ENCODE measurements around the gene TNNT1. TPM values are rescaled to one million over a fixed set of nuclear protein-coding genes. Genes with fewer than 3 reads are reported as not detected.

Gene TNNT1
- total and polyA plus RNA-seq, 2 experiments from 2014 or later, result 11.5 to 32.1 TPM

DNA sequence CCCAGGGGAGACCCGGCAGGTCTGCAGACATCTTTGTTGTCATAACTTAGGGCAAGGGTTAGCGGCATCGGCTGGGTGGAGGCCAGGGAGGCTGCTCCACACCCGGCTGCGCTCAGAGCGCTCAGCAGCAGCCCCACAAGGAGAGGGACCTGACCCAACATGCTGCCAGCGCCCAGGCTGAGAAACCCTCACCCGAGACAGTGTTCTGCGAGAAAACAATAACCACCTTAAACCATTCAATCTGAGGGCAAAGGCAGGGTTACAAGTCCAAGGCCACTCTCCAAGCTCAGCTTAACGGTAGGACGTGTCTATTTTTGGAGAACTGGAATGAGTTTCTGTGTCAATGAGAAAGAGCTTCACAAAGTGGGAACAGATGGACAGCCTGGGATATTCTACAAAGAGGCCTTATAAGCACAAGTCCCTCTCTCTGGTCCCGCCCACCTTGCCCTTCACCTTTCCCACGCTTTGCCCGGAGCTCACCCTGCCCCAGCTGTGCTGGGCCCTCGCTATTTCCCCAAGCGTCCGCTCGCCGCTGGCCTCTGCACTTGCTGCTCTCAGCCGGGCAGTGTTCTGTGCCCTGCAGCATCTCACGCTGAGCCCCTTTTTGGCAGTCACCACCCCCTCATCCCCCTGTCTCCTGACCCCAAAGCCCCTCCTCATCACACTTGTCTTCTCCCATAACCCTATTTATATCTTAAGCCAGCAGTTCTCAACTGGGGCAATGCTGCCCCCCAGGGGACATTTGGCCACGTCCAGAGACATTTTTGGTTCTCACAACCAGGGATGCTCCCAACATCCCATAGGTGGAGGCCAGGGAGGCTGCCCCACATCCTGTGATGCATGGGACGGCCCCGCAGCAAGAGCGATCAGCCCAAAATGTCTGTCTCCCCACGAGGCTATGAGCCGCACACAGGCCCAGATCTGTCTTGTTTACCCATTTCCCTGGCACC is 49.2 kb downstream of the TNNT1 start:
- Histone ChIP-seq H3K27ac (no peak overlapping the region), H3K4me3 (no peak overlapping the region), H3K4me2 (no peak overlapping the region), H3K79me2 (peaks cover 13% of the 10 kb centered on the region), H3K36me3 (replicated peaks; ENCODE audit: insufficient read depth, low read depth) (no peaks in the 10 kb centered on the region), H3K9me2 (replicated peaks; ENCODE audit: insufficient read depth) (no peaks in the 10 kb centered on the region), H3K9me3 (ENCODE audit: low read depth) (no peaks in the 10 kb centered on the region), H4K20me1 (ENCODE audit: insufficient read depth, poor library complexity, severe bottlenecking) (peaks cover 2% of the 10 kb centered on the region), H2AFZ (no peak overlapping the region), H3K4me1 (ENCODE audit: insufficient read depth) (no peaks in the 10 kb centered on the region), H3K27me3 (no peaks in the 10 kb centered on the region)
- DNase-seq (ENCODE audit: low spot score), result no peak
- WGBS (ENCODE audit: low lambda C conversion rate, missing lambda C conversion rate), result 94% methylated on average over 24 of the region's 27 CpGs
- TF ChIP-seq, protein P1, sequence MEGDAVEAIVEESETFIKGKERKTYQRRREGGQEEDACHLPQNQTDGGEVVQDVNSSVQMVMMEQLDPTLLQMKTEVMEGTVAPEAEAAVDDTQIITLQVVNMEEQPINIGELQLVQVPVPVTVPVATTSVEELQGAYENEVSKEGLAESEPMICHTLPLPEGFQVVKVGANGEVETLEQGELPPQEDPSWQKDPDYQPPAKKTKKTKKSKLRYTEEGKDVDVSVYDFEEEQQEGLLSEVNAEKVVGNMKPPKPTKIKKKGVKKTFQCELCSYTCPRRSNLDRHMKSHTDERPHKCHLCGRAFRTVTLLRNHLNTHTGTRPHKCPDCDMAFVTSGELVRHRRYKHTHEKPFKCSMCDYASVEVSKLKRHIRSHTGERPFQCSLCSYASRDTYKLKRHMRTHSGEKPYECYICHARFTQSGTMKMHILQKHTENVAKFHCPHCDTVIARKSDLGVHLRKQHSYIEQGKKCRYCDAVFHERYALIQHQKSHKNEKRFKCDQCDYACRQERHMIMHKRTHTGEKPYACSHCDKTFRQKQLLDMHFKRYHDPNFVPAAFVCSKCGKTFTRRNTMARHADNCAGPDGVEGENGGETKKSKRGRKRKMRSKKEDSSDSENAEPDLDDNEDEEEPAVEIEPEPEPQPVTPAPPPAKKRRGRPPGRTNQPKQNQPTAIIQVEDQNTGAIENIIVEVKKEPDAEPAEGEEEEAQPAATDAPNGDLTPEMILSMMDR (IDR thresholded peaks at IDR 0.05; ENCODE audit: poor library complexity), result peak; percentile 11
- TF ChIP-seq EZH2 (IDR thresholded peaks at IDR 0.05; ENCODE audit: borderline replicate concordance), result no peak

DNA sequence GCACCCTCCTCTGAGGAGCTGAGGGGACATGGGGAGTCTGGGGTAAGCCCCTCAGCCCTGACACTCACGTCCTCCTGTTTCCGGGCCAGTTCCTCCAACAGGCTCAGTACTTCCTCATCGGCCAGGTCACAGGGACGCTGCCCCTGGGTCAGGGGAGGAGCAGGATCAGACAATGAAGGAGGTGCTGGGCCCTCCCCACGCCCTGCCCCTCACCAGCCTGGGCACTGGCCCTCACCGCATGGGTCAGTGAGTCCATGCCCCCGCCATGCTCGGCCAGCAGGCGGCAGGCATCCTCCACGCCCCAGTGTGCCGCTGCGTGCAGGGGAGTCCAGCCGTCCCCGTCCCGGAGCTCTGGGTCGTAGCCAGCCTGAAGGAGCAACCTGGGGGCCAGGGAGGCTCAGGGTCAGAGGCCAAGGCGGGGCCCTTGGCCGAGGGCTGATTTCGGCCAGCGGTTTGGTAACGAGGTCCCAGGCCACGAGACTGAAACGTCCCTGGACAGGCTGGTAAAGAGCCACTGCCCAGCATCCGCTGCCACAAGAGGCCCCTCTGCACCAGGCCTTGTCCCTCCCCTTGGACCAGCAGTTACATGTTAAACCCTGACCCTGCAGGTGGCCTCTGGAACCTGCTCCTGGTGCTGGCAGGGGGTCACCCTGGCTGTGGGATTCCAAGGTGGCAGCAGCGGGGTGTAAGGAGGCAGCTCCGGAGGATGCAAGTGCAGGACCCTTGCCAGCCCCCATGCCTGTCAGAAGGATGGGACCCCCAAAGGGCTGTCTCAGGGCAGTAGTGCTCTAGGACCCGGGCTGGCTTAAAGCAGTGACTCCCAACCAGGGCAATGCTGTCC is 50.1 kb downstream of the TNNT1 start:
- DNase-seq (ENCODE audit: low spot score), result no peak
- Histone ChIP-seq H3K36me3 (replicated peaks; ENCODE audit: insufficient read depth, low read depth) (no peaks in the 10 kb centered on the region), H3K79me2 (peaks cover 13% of the 10 kb centered on the region), H3K27ac (no peak overlapping the region), H3K4me1 (ENCODE audit: insufficient read depth) (no peaks in the 10 kb centered on the region), H4K20me1 (ENCODE audit: insufficient read depth, poor library complexity, severe bottlenecking) (peaks cover 2% of the 10 kb centered on the region), H3K27me3 (no peaks in the 10 kb centered on the region), H3K4me3 (no peak overlapping the region), H3K9me3 (ENCODE audit: low read depth) (no peaks in the 10 kb centered on the region), H2AFZ (no peak overlapping the region), H3K9me2 (replicated peaks; ENCODE audit: insufficient read depth) (no peaks in the 10 kb centered on the region), H3K4me2 (no peak overlapping the region)
- 96% methylated on average over 26 of the region's 27 CpGs for WGBS (ENCODE audit: low lambda C conversion rate, missing lambda C conversion rate)
- TF ChIP-seq, protein P1 (IDR thresholded peaks at IDR 0.05; ENCODE audit: poor library complexity), result no peak
- no peak for TF ChIP-seq EZH2 (IDR thresholded peaks at IDR 0.05; ENCODE audit: borderline replicate concordance)
- TF ChIP-seq EZH2phosphoT487 (IDR thresholded peaks at IDR 0.05; ENCODE audit: low read depth, severe bottlenecking, unreplicated experiment), result no peak

DNA sequence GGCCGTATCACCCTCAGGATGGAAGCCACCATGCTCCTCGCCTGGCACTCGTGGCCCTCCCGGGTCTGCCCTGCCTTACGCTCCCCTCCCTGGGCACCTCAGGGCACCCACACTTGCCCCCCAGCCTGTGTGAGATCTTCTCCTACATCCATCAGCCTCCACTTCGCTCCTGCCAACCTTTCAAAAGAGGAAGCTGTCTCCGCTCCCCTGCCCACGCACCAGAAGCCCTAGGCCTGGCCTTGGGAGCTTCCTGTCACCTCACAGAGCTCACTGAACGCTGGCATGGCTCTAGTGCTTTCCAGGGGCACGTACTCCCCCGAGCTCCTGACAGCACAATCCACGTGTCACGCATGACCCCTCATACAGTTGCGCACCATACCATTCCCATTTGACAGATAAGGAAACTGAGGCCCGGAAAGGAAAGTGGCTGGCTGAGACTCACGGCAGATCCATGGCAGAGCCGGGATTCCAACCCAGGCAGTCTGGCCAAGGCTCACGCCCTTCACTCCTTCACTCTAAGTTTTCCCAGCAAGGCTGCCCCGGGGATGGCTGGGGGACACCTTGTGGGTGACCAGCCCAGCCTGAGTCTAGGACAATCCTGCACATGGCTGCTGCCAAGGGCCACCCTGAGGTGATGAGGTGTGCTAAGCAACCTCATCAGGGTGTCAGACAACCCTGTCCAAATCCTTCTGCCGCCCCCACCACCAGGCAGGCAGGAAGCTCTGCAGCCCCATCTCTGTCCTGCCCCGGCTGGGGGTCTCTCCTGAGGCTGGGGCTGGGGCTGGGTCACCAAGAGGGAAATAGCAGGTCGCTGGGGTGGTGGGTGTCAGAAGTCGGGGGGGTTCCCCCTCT is 50.9 kb downstream of the TNNT1 start:
- TF ChIP-seq, protein P1 (IDR thresholded peaks at IDR 0.05; ENCODE audit: poor library complexity), result no peak
- no peak for TF ChIP-seq EZH2phosphoT487 (IDR thresholded peaks at IDR 0.05; ENCODE audit: low read depth, severe bottlenecking, unreplicated experiment)
- no peak for TF ChIP-seq EZH2 (IDR thresholded peaks at IDR 0.05; ENCODE audit: borderline replicate concordance)
- no peaks in the 10 kb centered on the region for H3K36me3 ChIP-seq (replicated peaks; ENCODE audit: insufficient read depth, low read depth)

More for the DNA sequence above, 50.9 kb downstream of the TNNT1 start:
- Histone ChIP-seq H3K27ac (no peak overlapping the region), H3K9me2 (replicated peaks; ENCODE audit: insufficient read depth) (no peaks in the 10 kb centered on the region), H3K79me2 (peaks cover 6% of the 10 kb centered on the region), H4K20me1 (ENCODE audit: insufficient read depth, poor library complexity, severe bottlenecking) (peaks cover 2% of the 10 kb centered on the region), H2AFZ (no peak overlapping the region), H3K4me2 (no peak overlapping the region), H3K4me1 (ENCODE audit: insufficient read depth) (no peaks in the 10 kb centered on the region), H3K9me3 (ENCODE audit: low read depth) (no peaks in the 10 kb centered on the region), H3K27me3 (no peaks in the 10 kb centered on the region), H3K4me3 (no peak overlapping the region)
- no peak for DNase-seq (ENCODE audit: low spot score)
- over 99% methylated on average over 23 of the region's 23 CpGs for WGBS (ENCODE audit: low lambda C conversion rate, missing lambda C conversion rate)
